T follicular helper cell (primary cell): ENCODE data around the gene FAM170B.

ENCODE experiments used
- DNase-seq: peaks from one replicate; pipeline ENCODE4 v3.0.0-alpha.2; 2020; ENCODE audit warnings: low read depth

The FAM170B gene

DNA sequence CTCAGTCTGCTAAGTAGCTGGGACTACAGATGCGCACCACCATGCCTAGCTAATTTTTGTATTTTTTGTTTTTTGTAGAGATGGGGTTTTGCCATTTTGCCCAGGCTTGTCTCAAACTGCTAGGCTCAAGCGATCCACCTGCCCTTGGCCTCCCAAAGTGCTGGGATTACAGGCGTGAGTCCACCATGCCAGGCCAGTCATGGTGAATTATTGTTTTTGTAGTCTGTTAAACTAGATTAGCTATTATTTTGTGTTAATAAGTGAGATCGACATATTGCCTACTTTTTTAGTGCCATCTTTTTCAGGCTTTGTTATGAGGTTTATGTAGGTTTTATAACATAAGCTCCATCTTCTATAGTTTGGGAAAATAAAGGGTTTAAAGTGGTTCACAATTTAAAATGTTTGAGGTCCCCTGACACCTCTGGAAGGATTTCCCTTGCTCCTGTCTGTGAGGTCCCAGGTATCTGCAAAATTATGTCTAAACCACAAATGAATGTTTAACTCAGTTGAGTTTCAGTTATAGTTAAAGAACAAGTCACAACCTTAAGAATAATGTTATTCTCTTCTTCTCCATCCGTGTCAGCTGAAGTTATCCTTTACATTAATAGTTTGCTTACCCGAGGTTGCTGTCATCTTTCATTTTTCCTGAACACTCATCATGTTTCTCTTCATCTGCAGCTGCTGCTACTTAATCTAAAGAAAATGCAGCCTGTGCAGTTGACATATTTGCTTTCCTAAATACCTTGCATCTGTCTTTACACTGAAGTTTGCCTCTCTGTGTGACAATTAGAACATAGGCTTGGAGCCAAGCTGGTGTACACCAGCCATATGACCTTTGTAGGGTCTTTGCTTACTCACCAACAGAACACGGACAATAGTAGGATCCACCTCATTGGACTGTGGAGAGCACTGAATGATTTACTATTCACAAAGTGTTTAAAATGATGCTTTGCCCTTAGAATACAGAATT is 9.6 kb downstream of the FAM170B start:
- no peak for DNase-seq

DNA sequence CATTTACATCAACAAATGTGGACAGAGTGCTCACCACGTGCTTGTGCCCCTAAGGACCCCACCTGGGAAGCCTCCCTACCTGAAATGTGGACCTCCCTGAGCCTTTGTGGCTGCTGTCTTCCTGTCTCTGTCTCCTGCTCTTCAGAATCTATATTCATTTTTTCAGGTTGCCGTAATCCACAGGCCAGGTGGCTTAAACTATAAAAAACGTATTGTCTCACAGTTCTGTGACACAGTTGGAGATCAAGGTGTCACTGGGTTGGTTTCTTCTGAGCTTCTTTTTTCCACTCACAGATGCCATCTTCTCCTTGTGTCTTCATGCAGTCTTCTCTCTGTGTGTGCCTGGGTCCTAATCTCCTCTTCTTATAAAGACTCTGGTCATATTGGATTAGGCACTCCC is 12.9 kb downstream of the FAM170B start:
- no peak for DNase-seq

DNA sequence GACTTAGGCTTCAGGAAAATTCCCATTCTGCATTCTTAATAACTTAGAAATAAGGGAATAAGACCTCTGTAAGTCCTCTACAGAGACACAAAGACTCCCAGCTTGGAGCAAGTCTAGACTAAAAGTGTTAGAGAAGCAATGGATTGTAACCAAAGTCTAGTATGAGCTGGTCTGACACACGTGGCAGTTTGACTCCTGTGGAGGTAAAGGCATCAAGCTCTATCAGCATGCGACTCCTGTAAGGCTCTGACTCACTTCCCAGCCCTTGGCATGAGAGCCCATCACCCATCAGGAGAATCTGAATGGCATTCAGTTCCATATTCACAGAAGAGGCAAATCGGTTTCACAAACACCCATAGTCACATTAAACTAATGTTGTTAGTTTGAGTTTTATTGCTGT is 14.1 kb downstream of the FAM170B start:
- no peak for DNase-seq

DNA sequence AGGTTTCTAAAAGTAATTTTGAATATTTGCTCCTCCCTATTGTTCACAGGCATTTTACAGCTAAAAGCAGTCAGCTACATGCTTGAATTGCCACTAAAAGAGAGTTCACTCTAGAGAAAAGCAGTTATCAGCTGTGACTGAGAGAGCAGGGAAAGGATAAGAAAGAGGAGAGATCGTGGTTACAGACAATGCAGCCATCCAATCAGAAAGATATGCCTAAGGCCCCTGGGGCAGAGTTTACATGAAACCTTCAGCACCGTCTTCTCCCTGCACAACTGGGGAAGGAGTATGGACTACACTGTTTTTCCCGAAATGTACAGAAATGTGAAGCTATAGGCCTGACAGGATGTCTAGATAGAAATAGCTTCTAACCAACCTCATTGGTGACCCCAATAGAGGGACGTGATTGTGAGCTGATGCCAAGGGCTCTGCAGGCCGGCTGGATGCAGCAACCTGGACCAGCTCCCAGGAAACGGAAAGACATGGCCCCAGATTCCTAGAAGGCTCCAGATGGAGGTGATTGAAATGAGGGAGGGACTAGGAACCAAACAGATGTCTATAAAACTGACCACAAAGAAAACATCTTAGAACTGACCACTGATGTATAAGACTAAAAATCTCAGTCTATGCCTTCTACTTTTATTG is 15.3 kb downstream of the FAM170B start:
- DNase-seq: no peak

DNA sequence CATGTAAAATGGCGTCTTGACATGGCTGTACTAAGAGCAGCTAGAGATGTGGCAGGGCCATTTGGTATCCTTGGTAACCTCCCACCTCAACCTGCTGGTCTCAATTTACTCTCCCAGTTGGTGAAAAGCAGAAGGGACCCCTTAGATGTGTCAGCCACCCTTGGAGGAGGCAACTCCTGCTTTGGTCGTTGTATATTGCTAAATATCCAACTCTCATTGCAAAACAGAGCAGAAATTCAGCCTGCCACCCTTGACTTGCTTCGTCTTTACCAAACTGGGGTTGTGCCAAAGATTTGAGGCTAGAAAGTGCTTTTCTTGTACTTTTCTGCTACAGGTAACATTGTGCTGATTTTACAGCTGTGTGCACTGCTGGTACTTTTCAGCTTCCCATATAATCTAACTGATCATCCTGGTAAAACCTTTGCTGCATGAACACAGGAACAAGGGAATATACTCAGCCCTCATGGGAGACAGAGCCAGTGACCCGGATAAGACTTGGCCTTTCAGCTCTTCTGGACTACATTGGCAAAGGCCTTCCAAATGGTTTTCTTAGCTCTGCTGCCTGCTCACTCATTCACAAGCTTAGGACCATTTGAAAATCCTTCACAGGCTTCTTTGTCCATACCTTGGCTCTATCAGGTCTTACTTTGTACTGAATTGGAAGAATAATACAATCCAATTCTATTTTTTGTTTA is 16.3 kb downstream of the FAM170B start:
- DNase-seq: no peak

DNA sequence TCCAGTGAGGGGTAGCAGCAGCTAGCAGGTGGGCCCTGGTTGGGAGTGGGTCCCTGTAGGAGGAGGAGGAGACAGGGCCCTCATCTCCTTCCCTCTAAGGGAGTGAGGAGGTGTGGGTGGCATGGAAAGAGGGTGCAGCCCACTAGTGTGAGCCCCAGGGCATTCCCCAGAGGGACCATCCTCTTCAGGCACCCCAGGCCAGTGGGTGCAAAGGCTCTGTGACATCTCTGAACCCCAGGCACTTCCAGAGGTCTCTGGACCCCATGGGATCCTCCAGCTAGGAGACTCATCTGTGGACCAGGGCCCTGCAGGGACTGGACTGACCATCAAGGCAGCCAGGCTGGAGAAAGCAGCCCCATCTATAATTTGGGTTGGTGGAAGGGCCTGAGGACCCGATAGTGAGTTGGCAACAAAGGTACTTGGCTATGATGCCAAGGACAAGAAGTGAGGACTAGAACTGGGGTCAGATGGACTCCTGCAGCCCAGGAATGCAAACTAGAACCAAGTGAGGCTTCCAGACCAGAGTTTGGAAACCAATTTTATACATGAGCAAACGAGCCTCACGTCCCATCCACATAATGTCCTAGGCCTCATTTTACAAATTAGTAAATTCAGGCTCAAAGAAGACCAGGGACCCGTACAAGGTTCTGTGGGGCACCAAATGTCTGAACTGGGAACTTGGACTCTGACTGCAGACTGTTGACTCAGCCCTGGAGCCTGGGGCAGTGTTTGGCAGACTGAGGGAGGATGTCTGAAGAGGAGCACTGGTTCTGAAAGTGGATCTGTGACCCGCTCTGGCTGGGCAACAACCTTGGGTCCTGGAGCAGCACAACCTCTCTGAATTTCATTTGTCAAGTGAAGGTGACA is 17.1 kb downstream of the FAM170B start:
- DNase-seq: no peak

DNA sequence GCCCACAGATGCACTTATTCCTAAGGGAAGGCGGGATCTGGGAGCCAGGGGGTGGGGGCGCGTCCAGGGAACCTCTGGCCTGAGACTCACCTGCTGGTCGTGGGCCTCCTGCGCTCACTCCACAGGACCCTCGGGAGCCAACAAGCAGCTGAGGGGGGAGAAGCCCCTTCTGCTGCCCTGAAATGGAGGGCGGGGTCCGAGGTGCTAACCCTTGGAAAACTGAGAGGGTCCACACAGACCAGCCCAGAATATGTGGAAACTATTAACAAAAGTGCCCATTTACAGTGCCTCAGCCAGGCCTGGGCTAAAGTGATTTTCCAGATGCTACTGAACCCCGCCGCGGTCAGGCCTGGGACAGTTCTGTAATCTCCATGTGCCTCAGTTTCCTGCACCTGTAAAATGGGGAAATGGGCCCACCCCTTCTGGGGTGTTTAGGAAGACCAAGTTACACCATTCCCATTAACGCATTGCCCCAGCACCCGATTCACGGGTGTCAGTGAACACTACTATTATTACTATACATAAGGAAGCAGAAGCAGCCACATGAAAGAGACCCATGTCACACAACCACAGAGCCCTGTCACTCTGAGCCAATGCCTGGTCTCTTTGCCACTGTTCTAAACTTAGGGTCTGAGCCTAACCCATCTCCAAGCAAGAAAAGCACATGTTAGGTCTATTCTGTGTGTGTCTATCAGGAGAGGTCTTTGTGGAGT is 17.9 kb downstream of the FAM170B start:
- no peak for DNase-seq

DNA sequence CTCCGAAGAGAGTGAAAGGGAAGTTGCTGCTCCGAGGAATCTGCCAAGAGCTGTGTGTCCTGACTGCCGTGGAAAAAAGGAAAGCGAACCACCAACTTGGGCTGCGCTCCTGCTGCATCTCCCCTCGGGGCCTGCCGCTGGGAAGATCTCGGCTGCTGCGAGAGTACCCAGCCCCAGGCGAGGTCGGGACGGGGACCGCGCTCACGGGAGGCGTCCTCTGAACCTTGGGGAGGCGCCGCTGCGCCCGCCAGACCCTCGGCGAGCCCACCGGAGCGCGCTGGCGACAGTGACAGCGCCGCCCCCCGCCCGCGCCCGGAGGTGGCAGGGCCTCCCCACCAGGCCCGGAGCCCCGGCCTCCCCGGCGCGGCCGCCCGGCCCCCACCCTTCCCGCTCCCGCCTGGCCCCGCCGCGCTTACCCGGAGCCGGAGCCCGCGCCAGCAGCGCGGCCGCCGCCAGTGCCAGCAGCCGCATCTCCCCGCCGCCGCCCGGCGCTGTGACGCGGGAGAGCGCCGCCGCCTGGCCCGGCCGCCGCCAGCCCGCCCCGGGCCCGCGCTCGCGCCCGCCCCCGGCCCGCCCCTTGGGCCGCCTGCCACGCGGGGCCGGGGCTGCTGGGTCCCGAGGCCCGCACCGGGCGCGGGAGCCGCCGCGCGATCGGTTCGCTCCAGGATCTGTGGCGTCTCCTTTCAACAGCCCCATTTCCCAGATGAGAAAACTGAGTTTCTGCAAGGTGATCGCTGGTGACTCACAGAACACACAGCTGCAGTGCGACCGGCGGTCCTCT is 18.6 kb downstream of the FAM170B start, which contains the start of gene VSTM4:
Gene VSTM4 (minus strand): TSS at position 508 of the 781 bp plus-strand sequence. CDS start 37 bp downstream, at position 471.
- DNase-seq: no peak

DNA sequence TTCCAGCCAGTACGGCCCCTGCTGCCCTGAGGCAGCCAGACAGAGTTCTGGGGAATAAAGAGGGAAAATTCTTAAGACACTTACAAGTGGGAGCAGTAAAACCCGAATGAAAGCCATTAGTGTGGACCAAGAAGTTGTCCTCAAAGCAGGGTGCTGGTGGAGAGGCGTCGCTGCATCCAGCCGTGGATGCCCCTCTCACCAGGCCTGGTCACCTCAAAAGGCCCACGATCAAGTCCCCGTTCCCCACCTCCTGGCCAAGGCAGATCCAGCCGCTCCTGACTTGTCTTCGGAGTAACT is 19.2 kb downstream of the FAM170B start:
- DNase-seq: no peak

DNA sequence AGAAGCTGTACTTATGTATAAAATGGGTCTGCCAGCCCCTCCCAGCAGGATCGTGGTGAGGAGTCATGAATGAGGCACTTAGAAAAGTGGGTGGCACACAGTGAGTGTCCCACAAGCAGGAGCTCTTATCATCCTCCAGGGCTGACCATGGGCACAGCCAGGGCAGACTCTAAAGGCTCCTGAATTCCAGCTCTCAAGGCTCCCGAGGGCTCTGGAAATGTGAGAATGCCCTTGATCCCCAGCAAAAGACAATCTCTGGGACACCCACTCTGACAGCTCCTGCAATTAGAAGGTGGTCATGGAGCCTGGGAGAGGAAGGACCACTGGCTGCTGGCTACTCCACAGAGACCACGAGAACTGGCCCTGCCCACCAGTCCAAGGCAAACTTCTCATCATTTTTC is 20.1 kb downstream of the FAM170B start:
- no peak for DNase-seq

DNA sequence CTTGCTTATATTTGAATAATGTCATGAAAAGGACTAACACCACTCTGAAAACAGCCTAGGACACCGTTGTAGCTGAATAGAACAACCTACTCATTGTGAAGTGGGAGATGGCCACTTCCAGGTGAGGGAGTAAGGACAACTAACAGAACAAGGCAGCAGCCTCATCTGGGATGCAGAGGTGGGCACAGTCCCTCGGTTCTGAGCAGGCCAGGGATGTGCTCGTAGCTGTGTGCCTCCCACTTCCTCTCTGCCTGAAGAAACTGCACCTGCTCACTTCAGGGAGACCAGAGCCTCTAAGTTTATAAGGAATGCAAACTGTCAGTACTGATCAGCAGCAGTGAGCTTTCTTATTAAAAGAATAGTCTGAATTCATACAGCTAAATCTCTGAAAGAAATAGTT is 21.0 kb downstream of the FAM170B start:
- DNase-seq: no peak

DNA sequence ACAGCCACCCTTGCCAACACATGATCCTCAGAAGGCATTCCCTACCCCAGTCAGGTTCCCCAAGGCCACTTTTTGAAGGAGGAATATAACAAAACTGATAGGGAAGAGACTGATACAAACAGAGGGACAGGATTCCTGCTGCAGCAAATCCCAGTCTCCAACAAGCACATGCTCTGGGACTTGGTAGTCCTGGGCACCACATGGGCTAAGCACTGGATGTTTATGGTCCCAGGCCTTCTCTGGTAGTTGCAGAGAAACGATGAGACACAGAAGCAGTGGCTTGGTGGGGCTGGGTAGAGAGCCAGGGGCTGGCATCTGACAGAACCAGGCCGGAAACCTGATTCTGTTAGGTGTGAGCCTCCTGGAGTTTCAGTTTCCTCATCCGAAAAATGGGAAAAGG is 21.7 kb downstream of the FAM170B start:
- DNase-seq: no peak

DNA sequence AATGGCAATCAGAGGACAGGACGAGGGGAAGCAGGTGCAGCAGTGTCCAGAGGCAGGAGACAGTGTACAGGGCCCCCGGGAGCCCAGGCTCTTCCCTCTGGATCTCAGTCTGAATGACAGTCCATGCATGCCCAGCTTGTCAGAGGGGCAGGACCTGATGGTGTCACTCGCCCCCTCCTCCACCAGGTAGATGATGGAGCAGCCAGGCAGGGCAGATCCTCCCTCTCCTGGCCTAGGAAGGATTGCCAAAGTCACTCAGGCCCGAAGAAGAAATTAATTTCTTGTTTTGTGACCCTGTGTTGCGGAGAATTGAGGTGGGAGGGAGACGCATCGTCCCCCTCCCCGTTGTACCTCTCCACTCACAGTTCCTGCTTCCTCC is 22.5 kb downstream of the FAM170B start:
- no peak for DNase-seq

DNA sequence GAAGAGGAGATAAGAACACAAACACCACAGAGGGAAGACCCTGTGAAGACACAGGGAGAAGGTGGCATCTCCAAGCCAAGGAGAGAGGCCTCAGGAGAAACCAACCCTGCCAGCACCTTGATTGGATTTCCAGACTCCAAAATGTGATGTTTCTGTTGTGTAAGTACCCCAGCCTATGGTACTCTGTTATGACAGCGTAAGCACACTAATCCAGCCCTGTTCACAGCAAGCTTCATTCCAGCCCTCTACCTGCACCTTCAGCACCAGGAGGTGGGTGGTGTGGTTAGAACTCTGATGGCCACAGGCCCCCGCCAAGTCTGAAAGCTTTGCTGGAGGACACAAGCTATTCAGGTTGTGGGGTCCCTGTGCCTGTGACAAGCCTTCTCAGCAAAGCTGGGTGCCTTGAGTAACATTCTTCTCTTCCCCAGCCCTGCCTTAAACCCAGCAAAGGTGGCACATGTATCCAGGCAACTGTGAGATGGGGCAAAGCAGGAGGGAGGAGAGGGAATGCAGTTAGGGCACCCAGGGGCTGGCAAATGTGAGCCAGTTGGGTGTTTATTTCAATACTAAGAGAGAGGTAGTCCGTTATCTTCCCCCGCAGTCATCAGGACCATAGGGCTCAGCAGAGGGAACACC is 23.0 kb downstream of the FAM170B start:
- no peak for DNase-seq

DNA sequence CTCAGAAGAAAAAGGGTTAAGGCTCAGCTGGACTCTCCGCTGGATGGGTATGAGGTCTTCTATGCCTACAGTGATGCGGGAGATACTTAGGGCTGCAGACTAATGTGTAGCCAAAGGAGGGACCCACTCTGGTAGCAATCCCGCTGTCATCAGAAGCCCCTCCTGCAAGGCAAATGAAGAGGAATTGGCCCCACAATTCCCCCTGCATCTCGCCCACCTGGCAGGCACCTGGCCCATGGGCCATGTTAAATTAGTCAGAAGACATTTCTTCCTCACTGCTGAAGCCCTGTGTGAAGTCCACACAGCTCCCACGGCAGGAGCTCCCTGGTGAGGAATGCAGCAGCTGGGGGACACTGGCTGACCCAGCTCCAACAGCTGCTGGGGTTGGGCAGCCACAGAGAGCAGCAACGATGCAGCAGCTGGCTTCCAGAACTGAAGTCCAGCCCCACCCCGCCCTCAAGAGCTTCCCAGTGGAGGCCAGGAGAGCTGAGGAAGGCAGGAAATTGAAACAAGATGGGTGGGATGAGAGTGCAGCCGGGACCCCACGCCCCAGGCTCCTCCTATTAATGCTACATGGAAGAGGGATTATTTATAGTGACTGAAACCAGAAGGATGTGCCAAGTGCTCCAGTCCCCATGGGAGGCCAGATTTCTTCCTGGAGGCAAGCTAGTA is 24.0 kb downstream of the FAM170B start:
- DNase-seq: no peak

DNA sequence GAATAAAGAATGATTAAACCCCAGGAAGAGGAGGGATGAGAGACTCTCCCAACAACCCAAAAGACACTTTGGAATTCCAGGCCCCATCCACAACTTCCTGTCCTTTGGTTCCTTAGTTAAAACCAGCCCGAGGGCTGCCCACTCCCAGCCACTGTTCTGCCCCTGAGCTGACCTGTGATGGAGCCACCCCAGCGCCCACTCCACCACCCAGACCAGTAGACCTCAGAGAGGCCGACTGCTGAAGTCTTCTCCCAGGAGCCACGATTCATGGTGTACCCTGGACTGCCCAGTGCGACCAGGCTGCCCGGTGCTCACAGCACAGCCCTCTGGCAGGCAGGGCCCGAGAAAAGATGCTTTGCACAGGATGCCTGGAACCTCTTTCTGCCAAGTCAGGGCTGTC is 25.2 kb downstream of the FAM170B start:
- no peak for DNase-seq

DNA sequence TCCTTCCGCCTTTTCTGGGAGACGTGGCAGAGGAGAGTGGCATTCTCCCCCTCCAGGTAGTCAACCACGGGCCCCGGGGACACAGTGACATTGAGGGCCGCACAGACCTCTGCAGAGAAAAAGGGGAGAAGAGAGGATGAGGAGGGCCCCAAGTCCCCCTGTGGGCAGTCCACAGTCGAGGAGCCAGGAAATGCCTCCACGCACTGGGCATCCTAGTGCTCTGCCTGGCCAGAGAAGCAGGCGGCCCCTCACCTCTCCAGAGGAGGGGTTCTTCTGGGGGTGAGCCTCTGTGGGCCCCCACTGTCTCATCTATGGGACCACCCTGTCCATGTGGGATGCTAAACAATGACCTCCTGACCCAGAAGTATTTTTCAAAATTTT is 25.9 kb downstream of the FAM170B start:
- DNase-seq: no peak

DNA sequence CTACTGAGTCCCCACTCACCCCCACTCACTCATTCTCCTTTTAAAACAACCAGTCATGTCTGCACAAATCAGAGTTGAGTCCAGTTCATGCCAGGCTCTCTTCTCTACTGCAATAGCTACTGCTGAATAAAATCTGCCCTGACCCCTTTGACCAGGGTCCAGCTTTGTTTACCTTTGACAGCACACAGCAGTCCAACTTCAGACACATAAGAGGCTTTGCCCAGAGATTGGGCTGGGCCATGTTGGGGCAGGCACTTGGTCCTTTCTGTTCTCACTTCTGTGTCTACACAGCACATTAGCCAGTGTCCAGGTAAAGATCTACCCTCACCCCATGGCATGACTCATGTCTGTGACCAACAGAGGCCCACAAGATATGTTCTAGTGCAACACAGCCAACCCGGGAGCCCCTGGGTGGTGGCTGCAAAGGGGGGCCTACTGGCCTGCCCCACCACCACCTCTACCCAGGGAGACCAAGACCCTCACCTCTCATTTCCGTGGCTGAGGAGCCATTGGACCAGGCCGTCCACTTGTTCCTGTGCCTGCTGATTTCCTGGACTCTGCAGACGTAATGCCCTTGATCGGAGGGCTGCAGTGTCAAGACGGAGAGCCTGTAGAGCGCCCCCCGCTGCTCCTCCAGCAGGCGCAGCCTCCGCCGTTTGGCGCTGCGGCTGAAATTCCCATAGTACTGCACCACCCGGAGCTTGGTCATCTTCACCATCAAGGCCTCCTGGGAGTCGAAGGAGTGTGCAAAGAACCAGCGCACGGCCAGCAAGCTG is 26.5 kb downstream of the FAM170B start:
- DNase-seq: no peak

DNA sequence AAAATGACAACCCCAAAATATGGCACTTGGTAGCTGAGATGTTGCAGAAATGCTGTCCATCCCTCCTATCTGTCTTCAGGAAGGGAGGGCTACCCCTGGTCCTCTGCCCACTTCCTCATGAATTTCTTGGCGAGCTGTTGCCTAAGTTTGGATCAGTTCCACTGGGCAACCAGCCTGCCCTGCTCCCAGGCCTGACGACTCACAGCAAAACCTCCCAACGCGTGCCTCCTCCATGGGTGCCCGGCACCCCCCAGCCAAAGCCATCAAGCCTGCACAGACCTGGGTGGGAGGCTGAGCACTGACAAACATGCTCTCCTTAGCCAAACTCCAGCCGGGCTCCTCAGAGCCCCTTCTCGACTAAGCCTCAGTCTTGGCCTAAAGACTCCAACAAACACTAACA is 27.4 kb downstream of the FAM170B start:
- no peak for DNase-seq
